ENCODE results near the gene MYH8.

DNA sequence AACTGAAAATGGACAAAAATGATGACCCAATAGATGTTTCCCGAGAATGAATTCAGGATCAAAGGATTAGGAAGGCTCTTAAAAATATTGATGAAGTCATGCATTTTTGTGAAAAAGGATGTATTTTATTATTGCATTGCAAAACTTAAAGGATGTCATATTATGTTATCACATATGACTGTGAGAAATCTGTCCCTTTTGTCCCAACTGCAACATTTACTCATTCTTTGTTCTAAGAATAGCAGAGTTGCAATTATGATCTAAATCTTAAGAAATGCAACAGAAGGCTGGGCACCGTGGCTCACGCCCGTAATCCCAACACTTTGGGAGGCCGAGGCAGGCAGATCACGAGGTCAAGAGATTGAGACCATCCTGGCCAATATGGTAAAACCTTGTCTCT is 35.9 kb downstream of the MYH8 start:
- TF ChIP-seq, protein P1, sequence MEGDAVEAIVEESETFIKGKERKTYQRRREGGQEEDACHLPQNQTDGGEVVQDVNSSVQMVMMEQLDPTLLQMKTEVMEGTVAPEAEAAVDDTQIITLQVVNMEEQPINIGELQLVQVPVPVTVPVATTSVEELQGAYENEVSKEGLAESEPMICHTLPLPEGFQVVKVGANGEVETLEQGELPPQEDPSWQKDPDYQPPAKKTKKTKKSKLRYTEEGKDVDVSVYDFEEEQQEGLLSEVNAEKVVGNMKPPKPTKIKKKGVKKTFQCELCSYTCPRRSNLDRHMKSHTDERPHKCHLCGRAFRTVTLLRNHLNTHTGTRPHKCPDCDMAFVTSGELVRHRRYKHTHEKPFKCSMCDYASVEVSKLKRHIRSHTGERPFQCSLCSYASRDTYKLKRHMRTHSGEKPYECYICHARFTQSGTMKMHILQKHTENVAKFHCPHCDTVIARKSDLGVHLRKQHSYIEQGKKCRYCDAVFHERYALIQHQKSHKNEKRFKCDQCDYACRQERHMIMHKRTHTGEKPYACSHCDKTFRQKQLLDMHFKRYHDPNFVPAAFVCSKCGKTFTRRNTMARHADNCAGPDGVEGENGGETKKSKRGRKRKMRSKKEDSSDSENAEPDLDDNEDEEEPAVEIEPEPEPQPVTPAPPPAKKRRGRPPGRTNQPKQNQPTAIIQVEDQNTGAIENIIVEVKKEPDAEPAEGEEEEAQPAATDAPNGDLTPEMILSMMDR (conservative IDR thresholded peaks at IDR 0.05; ENCODE audit: low read depth, low read length) = no peak
- TF ChIP-seq EZH2 (IDR thresholded peaks at IDR 0.05; ENCODE audit: borderline replicate concordance, low read depth, low read length, poor library complexity, severe bottlenecking) = no peak
